ENCODE data around the gene BGLAP. TPM values are rescaled to one million over a fixed set of nuclear protein-coding genes. Genes with fewer than 3 reads are reported as not detected.

BGLAP gene
- total RNA-seq, 1 experiment from 2014 or later = 1.4 TPM

DNA sequence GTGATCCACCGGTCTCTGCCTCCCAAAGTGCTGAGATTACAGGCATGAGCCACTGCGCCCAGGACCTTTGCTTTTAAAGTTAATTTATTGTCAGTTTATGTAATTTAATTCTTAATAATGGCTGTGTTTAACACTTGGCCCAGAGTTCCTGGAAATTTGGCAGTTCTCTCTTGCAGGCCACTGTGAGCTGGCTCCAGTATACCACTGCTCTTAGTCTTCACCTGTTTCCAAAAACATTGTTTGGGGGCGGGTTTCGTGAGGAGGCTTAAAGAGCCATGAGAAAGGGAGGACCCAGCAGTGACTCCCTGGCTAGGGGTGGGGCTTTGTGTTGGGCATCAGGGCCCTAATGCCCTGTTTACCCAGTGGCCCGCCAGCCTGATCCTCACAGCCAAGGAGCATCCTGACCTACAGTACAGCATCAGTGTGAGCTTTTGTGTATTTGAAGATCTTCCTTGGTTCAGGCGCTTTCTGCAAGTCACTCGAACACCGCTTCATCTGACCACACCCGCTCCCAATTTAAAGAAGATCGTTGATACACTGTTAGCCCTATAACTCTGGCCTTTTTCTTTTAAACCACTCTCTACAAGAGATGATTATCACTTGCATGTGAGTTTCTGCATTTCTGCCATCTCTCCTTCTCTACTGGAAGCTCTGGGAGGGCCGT is 12.0 kb upstream of the BGLAP start:
- POLR2A ChIA-PET = interaction anchor here (1.1 kb wide), 1 partner anchor 17 kb away, joined by 3 read pairs; the partner anchor contains the start of gene PMF1

DNA sequence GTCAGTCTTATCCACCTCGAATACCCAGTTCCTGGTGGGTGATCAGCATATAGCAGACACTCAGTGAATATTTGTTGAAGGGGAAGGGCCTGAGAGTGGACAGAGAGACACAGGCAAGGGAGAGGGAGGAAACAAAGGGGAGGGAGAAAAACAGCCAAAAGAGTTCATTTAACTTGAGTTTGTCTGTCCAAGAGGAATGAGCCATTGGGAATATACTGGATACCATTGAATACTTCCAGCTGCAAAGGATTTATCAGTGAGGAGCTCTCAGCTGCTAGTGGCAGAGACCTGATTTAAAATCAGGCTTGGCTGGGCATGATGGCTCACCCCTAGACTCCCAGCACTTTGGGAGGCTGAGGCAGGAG is 11.5 kb upstream of the BGLAP start:
- ChIA-PET CTCF (interaction anchor here (0.8 to 2.4 kb wide), 2 partner anchors 85 to 141 kb away, joined by 3 to 7 read pairs; no protein-coding TSS in a partner anchor), RAD21 (ENCODE audit: low non-redundant PET in 1 of 2, low total read pairs in 2 of 2, uncharacterized antibody in 2 of 2, unreplicated experiment in 2 of 2) (no interaction called here), POLR2A (interaction anchor here (1.1 kb wide), 1 partner anchor 17 kb away, joined by 3 read pairs; the partner anchor contains the start of gene PMF1)

More for the DNA sequence above, 12.0 kb upstream of the BGLAP start:
- no peak overlapping the region for H3K4me2 ChIP-seq (ENCODE audit: low read length)
- DNase-seq (ENCODE audit: low read depth, low spot score) (no peak), ATAC-seq (no peak)
- H3K27me3 ChIP-seq (ENCODE audit: insufficient read depth, low read length) = no peaks in the 10 kb centered on the region
- CTCF ChIA-PET = interaction anchor here (1.1 to 2.4 kb wide), 2 partner anchors 17 to 84 kb away, joined by 3 to 7 read pairs; partner anchors contain the start of gene PMF1
- H3K27ac ChIP-seq (ENCODE audit: low read depth, low read length) = no peak overlapping the region
- no peaks in the 10 kb centered on the region for H3K9me3 ChIP-seq (ENCODE audit: control insufficient read depth in 1 of 2, insufficient read depth in 1 of 2, low read depth in 1 of 2, low read length in 2 of 2)
- no peak overlapping the region for H2AFZ ChIP-seq (ENCODE audit: low read depth, low read length, poor library complexity, severe bottlenecking)
- no peak overlapping the region for H3K9ac ChIP-seq (ENCODE audit: low read length)
- RAD21 ChIA-PET (ENCODE audit: low non-redundant PET in 1 of 2, low total read pairs in 2 of 2, uncharacterized antibody in 2 of 2, unreplicated experiment in 2 of 2) = interaction anchor here in 1 of 2 experiments (0.7 kb wide), 1 partner anchor 129 kb away, joined by 5 read pairs; no protein-coding TSS in a partner anchor
- no peaks in the 10 kb centered on the region; a peak in 1 of 4 replicates for H3K36me3 ChIP-seq (ENCODE audit: control insufficient read depth in 1 of 2, insufficient read depth in 2 of 2, low read length in 2 of 2)
- H4K20me1 ChIP-seq (ENCODE audit: insufficient read depth) = no peaks in the 10 kb centered on the region
- no peak for TF ChIP-seq POLR2A (IDR thresholded peaks at IDR 0.05; ENCODE audit: borderline replicate concordance, extremely low read depth, insufficient read depth, insufficient read length)
- no peak for TF ChIP-seq TCF7L2 (IDR thresholded peaks at IDR 0.05; ENCODE audit: borderline replicate concordance, extremely low read depth, insufficient read depth, insufficient read length)
- TF ChIP-seq EZH2phosphoT487 (IDR thresholded peaks at IDR 0.05; ENCODE audit: borderline replicate concordance) = no peak
- TF ChIP-seq POLR2AphosphoS5 (IDR thresholded peaks at IDR 0.05; ENCODE audit: low read depth, low read length) = no peak
- TF ChIP-seq SP1 (IDR thresholded peaks at IDR 0.05; ENCODE audit: low read depth) = no peak
- no peak for TF ChIP-seq SIN3A (IDR thresholded peaks at IDR 0.05; ENCODE audit: low read depth)
- TF ChIP-seq CBX3 (IDR thresholded peaks at IDR 0.05; ENCODE audit: low read depth) = no peak
- no peak for TF ChIP-seq RAD21 (IDR thresholded peaks at IDR 0.05; ENCODE audit: low read depth)
- TF ChIP-seq YY1 (IDR thresholded peaks at IDR 0.05; ENCODE audit: extremely low read depth, insufficient replicate concordance, low read depth, low read length) = no peak
- no peak for TF ChIP-seq EZH2 (IDR thresholded peaks at IDR 0.05)
- no peak overlapping the region for H3K4me3 ChIP-seq (replicated peaks in 1 of 2; ENCODE audit: low read depth in 1 of 2, low read length in 2 of 2)
- no peaks in the 10 kb centered on the region for H3K9me2 ChIP-seq (ENCODE audit: insufficient read depth)
- BruUV-seq (replicated peaks) = no TSS peak
- intact Hi-C loops (cut with micrococcal nuclease) = no loop called here
- H3K4me1 ChIP-seq (ENCODE audit: control insufficient read depth in 1 of 2, insufficient read depth in 2 of 2, low read length in 2 of 2) = peaks cover 4 to 23% of the 10 kb centered on the region in 2 experiments; a peak in 3 of 4 replicates
- no peaks in the 10 kb centered on the region for H3K79me2 ChIP-seq (ENCODE audit: insufficient read depth, low read length)

More for the DNA sequence above, 11.5 kb upstream of the BGLAP start:
- no peak overlapping the region for H3K9ac ChIP-seq (ENCODE audit: low read length)
- no peak overlapping the region for H3K4me2 ChIP-seq (ENCODE audit: low read length)
- H4K20me1 ChIP-seq (ENCODE audit: insufficient read depth) = no peaks in the 10 kb centered on the region
- intact Hi-C loops (cut with micrococcal nuclease) = no loop called here
- H3K27me3 ChIP-seq (ENCODE audit: insufficient read depth, low read length) = no peaks in the 10 kb centered on the region
- no peak for TF ChIP-seq SIN3A (IDR thresholded peaks at IDR 0.05; ENCODE audit: low read depth)
- TF ChIP-seq, protein P1, sequence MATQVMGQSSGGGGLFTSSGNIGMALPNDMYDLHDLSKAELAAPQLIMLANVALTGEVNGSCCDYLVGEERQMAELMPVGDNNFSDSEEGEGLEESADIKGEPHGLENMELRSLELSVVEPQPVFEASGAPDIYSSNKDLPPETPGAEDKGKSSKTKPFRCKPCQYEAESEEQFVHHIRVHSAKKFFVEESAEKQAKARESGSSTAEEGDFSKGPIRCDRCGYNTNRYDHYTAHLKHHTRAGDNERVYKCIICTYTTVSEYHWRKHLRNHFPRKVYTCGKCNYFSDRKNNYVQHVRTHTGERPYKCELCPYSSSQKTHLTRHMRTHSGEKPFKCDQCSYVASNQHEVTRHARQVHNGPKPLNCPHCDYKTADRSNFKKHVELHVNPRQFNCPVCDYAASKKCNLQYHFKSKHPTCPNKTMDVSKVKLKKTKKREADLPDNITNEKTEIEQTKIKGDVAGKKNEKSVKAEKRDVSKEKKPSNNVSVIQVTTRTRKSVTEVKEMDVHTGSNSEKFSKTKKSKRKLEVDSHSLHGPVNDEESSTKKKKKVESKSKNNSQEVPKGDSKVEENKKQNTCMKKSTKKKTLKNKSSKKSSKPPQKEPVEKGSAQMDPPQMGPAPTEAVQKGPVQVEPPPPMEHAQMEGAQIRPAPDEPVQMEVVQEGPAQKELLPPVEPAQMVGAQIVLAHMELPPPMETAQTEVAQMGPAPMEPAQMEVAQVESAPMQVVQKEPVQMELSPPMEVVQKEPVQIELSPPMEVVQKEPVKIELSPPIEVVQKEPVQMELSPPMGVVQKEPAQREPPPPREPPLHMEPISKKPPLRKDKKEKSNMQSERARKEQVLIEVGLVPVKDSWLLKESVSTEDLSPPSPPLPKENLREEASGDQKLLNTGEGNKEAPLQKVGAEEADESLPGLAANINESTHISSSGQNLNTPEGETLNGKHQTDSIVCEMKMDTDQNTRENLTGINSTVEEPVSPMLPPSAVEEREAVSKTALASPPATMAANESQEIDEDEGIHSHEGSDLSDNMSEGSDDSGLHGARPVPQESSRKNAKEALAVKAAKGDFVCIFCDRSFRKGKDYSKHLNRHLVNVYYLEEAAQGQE (IDR thresholded peaks at IDR 0.05; ENCODE audit: low read depth) = no peak
- TF ChIP-seq, protein P2, sequence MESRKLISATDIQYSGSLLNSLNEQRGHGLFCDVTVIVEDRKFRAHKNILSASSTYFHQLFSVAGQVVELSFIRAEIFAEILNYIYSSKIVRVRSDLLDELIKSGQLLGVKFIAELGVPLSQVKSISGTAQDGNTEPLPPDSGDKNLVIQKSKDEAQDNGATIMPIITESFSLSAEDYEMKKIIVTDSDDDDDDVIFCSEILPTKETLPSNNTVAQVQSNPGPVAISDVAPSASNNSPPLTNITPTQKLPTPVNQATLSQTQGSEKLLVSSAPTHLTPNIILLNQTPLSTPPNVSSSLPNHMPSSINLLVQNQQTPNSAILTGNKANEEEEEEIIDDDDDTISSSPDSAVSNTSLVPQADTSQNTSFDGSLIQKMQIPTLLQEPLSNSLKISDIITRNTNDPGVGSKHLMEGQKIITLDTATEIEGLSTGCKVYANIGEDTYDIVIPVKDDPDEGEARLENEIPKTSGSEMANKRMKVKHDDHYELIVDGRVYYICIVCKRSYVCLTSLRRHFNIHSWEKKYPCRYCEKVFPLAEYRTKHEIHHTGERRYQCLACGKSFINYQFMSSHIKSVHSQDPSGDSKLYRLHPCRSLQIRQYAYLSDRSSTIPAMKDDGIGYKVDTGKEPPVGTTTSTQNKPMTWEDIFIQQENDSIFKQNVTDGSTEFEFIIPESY (IDR thresholded peaks at IDR 0.05; ENCODE audit: extremely low read depth, insufficient replicate concordance, low read length) = no peak
- TF ChIP-seq JUND (IDR thresholded peaks at IDR 0.05) = no peak
- no peak for TF ChIP-seq FOSL1 (IDR thresholded peaks at IDR 0.05; ENCODE audit: low read depth)
- no peak for TF ChIP-seq ELF1 (IDR thresholded peaks at IDR 0.05; ENCODE audit: borderline replicate concordance, low read depth)
- no peak for TF ChIP-seq ZNF274 (IDR thresholded peaks at IDR 0.05; ENCODE audit: low read depth, low read length)
- no peak for ATAC-seq
- H3K36me3 ChIP-seq (ENCODE audit: control insufficient read depth in 1 of 2, insufficient read depth in 2 of 2, low read length in 2 of 2) = no peaks in the 10 kb centered on the region; a peak in 1 of 4 replicates
- H3K4me3 ChIP-seq (replicated peaks in 1 of 2; ENCODE audit: low read depth in 1 of 2, low read length in 2 of 2) = no peak overlapping the region
- H3K9me3 ChIP-seq (ENCODE audit: control insufficient read depth in 1 of 2, insufficient read depth in 1 of 2, low read depth in 1 of 2, low read length in 2 of 2) = no peaks in the 10 kb centered on the region
- H3K9me2 ChIP-seq (ENCODE audit: insufficient read depth) = no peaks in the 10 kb centered on the region
- peaks cover 4 to 21% of the 10 kb centered on the region in 2 experiments; a peak in 3 of 4 replicates for H3K4me1 ChIP-seq (ENCODE audit: control insufficient read depth in 1 of 2, insufficient read depth in 2 of 2, low read length in 2 of 2)
- no TSS peak for BruUV-seq (replicated peaks)
- no peaks in the 10 kb centered on the region for H3K79me2 ChIP-seq (ENCODE audit: insufficient read depth, low read length)
- no peak overlapping the region for H2AFZ ChIP-seq (ENCODE audit: low read depth, low read length, poor library complexity, severe bottlenecking)
- H3K27ac ChIP-seq (ENCODE audit: low read depth, low read length) = no peak overlapping the region
- no peak for DNase-seq (ENCODE audit: low read depth, low spot score)
